MM.1S (cell line): Measurements from ENCODE around the gene CXCR5.

ENCODE experiments used
- EZH2 ChIP-seq: fragments of 300-600 bp; sonication (generic); optimal IDR thresholded peaks from 2 replicates; pipeline ENCODE3; 2017; ENCODE audit warnings: low read depth, mild to moderate bottlenecking, antibody characterized with exemption, low read length, mixed read lengths
- EZH2phosphoT487 ChIP-seq: fragments of 300-600 bp; sonication (generic); IDR thresholded peaks from 2 replicates; pipeline ENCODE4 v1.6.1; 2018; ENCODE audit warnings: antibody characterized with exemption, low read length
- TF ChIP-seq, protein P1 (sequence below): fragments of 300-600 bp; sonication (generic); IDR thresholded peaks from 2 replicates; pipeline ENCODE4 v1.5.1; 2016; ENCODE audit warnings: antibody characterized with exemption, low read length, mixed read lengths

GRCh38 chr11:118914178-118914918, 30.7 kb downstream of the CXCR5 start:
- TF ChIP-seq, protein P1, sequence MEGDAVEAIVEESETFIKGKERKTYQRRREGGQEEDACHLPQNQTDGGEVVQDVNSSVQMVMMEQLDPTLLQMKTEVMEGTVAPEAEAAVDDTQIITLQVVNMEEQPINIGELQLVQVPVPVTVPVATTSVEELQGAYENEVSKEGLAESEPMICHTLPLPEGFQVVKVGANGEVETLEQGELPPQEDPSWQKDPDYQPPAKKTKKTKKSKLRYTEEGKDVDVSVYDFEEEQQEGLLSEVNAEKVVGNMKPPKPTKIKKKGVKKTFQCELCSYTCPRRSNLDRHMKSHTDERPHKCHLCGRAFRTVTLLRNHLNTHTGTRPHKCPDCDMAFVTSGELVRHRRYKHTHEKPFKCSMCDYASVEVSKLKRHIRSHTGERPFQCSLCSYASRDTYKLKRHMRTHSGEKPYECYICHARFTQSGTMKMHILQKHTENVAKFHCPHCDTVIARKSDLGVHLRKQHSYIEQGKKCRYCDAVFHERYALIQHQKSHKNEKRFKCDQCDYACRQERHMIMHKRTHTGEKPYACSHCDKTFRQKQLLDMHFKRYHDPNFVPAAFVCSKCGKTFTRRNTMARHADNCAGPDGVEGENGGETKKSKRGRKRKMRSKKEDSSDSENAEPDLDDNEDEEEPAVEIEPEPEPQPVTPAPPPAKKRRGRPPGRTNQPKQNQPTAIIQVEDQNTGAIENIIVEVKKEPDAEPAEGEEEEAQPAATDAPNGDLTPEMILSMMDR: no peak
- TF ChIP-seq EZH2phosphoT487 (no peak), EZH2 (no peak)
